Activated naive CD4-positive, alpha-beta T cell treated with anti-CD3 and anti-CD28 coated beads, Interleukin-2, amount 50 U/mL, for 16 hours (primary cell): ENCODE data around the gene HADHA.

ENCODE experiments used
- DNase-seq: peaks from one replicate; pipeline ENCODE4 v3.0.0-alpha.2; 2020

Gene HADHA

GRCh38 chr2:26190369-26190768 is 54.1 kb downstream of the HADHA start:
- DNase-seq = no peak

- no peak for DNase-seq
Observed at GRCh38 chr2:26189751-26190150, 54.7 kb downstream of the HADHA start.

GRCh38 chr2:26189123-26189522 is 55.3 kb downstream of the HADHA start:
- DNase-seq = no peak

- DNase-seq = no peak
Observed at GRCh38 chr2:26187537-26188104, 56.8 kb downstream of the HADHA start.

- DNase-seq = no peak
Observed at GRCh38 chr2:26187114-26187513, 57.3 kb downstream of the HADHA start.

GRCh38 chr2:26185954-26186770 is 58.3 kb downstream of the HADHA start:
- no peak for DNase-seq

- no peak for DNase-seq
Observed at GRCh38 chr2:26185304-26185928, 59.0 kb downstream of the HADHA start.

GRCh38 chr2:26184555-26185303 is 59.7 kb downstream of the HADHA start:
- DNase-seq = peak; percentile 87

- DNase-seq = no peak
Observed at GRCh38 chr2:26184121-26184520, 60.3 kb downstream of the HADHA start.

GRCh38 chr2:26182887-26183630 is 61.4 kb downstream of the HADHA start:
- no peak for DNase-seq

- DNase-seq = no peak
Observed at GRCh38 chr2:26182441-26182840, 62.0 kb downstream of the HADHA start.

GRCh38 chr2:26179446-26179913 is 65.0 kb downstream of the HADHA start:
- no peak for DNase-seq

GRCh38 chr2:26178746-26179436 is 65.5 kb downstream of the HADHA start:
- no peak for DNase-seq

GRCh38 chr2:26178246-26178645 is 66.2 kb downstream of the HADHA start:
- DNase-seq = no peak

- DNase-seq = no peak
Observed at GRCh38 chr2:26177122-26177521, 67.3 kb downstream of the HADHA start.

GRCh38 chr2:26176279-26176615 is 68.2 kb downstream of the HADHA start:
- DNase-seq = no peak

- DNase-seq = no peak
Observed at GRCh38 chr2:26175466-26176278, 68.8 kb downstream of the HADHA start.

- DNase-seq = no peak
Observed at GRCh38 chr2:26174691-26175465, 69.6 kb downstream of the HADHA start.

- no peak for DNase-seq
Observed at GRCh38 chr2:26173776-26174482, 70.5 kb downstream of the HADHA start.
